HG02588 (cell line): ENCODE data around the gene TXNRD1.
"Not testable (repeated sequence)": the region's sequence is repeated elsewhere in the genome, so short reads cannot be mapped to it uniquely, and the experiment has no call there.

Experiments used
- ATAC-seq: cut with Tn5 transposase; IDR thresholded peaks from one replicate; pipeline ENCODE4 v1.9.1; 2021; ENCODE audit warnings: mild to moderate bottlenecking, moderate library complexity; ENCODE audit not compliant: unreplicated experiment

Gene TXNRD1

DNA sequence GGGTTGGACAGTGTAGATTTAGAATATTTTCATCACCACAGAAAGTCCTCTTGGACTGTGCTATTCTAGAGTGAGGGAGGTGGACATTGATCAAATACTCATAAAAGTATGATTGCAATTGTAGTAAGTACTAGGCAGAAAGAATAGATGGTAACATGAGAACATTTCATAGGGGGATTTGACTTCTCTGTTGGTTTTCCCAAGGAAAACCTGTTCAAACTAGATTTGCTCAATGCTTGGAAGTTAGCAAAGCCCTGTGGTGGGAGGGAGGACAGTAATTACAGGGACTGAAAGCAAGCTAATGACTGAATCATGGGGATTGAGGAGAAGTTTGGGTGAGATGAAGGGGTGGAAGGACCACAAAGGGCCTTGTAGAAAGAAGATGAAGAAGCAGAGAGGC lies 63.6 kb downstream of the TXNRD1 start:
- ATAC-seq = no peak

DNA sequence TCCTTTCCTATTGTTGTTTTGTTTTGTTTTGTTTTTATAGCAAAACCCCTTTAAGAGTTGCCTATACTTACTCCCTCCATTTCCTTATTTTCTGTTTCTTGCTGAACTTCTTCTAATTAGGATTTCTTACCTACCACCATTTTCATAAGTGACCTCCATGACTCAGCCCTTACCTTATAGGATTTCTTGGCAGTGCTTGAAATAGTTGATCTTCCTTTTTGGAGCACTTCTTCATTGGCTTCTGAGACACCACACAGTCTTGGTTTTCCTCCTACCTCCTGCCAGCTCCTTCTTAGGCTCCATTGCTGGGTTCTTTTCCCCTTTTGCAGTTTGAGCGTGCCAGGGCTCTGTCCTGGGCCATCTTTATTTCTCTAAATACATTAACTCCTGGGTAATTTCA lies 64.5 kb downstream of the TXNRD1 start:
- ATAC-seq = no peak

DNA sequence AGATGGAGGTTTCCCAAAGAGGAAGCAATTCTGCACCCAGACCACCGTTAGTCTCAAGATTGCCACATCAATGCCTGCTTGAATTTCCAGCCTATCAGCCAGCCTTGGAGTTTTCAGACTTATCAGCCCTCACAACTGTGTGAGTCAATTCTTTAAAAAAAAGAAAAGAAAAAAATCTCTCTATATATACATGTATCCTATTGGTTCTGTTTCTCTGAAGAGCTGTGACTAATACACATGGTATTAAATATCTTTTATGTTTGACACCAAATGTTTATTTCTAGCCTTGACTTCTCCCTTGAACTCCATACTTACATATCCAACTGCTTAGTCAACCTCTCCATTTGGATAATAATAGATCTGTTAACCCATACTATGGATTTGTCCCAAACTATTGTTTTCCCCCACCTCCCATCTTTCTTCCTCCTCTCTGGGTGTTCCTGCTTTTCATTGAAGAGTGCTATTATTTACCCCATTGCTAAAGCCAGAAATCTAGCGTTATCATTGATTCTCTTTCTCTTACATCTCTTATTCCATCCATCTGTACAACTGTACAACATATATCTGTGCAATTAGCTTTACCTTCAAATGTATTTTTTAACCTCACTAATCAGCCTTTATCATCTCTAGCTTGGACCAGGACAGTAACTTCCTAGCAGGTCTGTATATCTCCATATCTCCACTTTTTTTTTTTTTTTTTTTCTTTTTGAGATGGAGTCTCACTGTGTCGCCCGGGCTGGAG lies 65.3 kb downstream of the TXNRD1 start:
- ATAC-seq = no peak

DNA sequence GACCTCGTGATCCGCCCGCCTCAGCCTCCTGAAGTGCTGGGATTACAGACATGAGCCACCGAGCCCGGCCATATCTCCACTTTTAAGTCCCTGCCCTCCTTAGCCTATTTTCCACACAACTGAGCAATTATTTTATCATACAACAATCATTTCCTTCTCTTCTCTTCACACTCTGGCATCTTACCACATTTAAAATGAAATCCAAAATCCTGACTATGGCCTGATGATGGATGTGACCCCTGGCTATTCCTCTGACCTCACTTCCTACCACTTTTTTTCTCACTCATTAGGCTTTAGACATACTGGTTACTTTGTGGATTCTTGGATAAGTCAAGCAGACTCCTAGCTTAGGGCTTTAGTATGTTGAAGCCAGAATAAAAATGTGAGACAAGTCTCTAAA lies 66.1 kb downstream of the TXNRD1 start:
- no peak for ATAC-seq

DNA sequence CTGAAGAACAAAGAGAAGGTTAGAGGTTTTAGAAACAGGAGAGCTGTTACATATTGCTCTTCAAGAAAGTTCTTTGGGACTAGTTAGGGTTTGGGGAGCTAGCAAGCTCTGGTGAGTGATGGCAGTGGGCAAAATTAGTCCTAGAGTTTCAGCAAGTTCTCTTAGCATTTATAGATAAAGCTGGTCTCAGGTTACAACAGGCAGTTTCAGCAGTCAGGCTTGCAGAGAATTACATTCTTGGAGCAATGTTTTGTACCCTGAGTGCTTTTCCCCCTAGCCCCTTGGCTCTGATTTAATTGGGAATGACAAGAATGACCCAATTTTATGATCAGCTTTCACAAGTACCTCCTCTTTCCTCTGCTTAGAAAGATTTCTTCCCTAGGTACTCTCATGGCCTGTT lies 66.5 kb downstream of the TXNRD1 start:
- no peak for ATAC-seq

DNA sequence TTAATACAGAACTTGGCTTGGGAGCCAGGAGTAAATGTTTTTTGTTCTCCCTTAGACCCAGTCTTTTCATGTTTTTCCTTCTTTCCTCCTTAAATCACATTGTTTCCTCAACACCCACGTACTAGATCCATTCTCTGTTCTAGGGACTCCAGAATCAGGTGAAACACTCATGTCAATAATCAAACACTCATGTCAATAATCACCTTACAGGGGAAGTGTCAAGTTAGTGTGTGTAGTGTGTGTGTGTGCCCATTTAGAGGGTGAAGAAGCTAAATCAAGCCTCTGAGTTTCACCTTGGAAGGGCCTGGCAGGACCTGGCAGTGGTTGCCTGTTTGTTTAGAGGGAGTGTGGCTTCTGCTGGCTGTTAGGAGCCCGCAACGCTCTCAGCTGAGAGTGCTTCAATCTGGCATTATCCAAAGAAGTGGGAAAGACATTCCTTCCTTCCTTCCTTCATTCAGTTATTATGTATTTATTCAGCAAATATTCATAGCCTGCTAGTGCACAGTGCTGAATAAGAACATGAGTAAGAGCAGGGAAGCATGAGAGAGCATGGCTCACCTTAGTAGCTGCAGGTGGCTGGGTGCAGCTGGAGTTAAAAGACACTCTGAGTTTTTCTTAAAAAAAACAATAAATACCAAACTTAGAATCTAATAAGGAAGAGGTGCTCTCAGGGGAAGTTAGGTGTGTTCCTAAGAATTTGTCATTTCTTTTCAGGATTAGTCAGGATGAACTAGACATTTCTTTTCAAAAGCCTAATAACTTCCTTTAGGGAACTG lies 70.3 kb downstream of the TXNRD1 start:
- ATAC-seq = no peak

DNA sequence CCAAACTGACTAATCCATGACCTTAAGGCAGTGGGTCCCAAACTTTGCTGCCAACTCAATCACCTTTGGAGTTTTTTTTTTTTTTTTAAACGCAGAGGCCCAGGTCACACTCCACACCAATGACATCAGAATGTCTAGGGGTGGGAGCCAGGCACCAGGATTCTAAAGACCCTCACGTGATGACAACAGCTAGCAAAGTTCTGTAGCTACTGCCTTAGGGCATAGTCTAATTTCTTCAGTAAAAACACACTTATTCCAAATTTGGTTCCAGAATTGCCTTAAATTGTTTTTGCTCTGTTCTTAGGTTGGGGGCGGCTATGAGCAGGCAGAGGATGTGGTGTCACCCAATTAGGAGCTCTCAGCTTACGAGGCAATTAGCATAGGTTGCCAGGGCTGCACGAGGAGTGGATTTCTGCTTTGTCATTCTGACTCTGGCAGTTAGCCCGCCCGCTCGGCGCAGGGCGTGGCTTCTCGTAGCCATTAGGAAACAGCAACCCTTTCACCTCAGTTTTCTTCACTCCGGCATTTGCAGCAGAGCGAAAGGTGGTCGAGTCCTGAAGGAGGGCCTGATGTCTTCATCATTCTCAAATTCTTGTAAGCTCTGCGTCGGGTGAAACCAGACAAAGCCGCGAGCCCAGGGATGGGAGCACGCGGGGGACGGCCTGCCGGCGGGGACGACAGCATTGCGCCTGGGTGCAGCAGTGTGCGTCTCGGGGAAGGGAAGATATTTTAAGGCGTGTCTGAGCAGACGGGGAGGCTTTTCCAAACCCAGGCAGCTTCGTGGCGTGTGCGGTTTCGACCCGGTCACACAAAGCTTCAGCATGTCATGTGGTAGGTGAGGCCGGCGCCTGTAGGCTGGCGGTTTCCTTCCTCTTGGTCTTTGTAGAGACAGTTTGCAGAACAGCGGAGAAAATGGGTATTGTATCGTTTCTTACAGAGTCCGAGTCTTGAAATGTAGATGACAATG lies 71.2 kb downstream of the TXNRD1 start:
- peak; percentile 91 for ATAC-seq

DNA sequence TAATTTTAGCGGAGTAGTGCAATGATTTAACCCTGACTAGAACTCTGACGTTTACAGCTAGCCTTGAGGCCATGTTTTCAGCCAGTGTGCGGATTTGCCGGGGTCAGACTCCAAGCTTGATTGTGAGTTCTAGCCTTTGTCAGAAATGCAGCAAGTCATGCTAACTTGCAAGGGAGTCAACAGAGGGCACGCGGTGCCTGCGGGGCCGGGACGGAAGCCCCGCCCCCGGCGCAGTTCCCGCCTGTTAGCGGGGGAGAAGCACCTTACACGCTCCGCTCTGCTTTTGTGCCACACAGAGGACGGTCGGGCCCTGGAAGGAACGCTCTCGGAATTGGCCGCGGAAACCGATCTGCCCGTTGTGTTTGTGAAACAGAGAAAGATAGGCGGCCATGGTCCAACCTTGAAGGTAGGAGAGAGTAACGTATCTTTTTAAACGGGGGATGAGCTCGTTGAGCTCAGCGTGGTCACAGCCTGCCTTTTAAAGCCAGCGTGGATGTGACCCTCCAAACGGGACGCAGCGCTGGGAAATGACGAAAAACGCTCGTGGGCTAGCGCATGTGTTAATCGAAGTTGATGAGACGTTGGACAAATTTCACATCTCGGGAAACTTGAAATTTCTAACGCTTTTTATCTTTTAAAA lies 73.2 kb downstream of the TXNRD1 start:
- peak; percentile 47 for ATAC-seq

DNA sequence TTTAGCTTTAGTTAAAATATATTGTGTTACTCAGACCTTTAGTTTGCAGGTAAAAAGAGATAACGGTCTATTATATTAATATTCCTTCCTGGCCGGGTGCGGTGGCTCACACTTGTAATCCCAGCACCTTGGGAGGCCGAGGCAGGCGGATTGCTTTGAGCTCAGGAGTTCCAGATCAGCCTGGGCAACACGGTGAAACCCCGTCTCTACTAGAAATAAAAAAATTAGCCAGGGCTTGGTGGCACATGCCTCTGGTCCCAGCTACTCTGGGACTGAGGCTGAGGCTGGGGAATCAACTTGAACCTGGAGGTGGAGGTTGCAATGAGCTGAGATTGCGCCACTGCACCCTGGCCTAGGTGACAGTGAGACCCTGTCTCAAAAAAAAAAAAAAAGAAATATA lies 74.7 kb downstream of the TXNRD1 start:
- ATAC-seq = no peak

DNA sequence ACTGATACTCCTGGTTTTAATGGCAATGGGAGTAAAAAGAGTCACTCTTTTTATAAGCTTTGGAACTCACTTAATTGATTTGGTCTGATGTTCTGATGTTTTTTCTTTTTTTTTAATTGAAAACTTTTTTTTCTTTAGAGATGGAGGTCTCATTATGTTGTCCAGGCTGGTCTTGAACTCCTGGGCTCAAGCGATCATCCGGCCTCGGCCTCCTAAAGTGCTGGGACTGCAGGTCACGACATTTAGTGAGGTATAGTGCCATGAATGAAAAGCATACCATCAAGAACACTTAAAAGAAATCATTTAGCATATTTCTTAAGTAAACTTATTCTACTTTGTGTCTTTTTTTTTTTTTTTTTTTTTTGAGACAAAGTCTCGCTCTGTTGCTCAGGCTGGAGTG lies 75.3 kb downstream of the TXNRD1 start:
- no peak for ATAC-seq

DNA sequence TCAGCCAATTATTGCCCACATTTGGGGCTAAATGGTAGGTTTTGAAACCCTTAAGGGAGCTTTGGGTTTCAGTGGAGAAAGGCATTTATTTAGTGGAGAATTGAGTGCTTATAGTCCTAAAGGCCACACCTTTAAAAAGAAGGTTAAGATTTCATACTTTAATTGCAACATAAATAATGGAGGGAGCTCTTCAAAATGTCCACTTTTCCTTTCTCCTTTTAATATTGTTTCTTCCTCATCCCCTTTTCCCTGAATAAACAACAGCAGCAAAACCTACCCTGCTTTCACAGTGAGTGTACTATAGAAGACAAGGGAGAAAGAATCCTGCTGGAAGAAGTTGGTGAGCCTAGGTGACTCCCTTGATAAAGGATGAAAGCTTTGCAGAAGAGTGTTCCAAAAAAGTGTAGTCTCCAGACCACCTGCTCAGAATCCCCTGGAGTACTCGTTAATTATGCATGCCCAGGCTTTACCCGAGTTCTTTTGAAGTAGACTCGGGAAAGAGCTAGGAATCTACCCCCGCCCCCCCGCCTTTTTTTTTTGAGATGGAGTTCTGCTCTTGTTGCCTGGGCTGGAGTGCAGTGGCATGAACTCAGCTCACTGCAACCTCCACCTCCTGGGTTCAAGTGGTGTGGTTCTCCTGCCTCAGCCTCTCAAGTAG lies 76.4 kb downstream of the TXNRD1 start:
- ATAC-seq = no peak

DNA sequence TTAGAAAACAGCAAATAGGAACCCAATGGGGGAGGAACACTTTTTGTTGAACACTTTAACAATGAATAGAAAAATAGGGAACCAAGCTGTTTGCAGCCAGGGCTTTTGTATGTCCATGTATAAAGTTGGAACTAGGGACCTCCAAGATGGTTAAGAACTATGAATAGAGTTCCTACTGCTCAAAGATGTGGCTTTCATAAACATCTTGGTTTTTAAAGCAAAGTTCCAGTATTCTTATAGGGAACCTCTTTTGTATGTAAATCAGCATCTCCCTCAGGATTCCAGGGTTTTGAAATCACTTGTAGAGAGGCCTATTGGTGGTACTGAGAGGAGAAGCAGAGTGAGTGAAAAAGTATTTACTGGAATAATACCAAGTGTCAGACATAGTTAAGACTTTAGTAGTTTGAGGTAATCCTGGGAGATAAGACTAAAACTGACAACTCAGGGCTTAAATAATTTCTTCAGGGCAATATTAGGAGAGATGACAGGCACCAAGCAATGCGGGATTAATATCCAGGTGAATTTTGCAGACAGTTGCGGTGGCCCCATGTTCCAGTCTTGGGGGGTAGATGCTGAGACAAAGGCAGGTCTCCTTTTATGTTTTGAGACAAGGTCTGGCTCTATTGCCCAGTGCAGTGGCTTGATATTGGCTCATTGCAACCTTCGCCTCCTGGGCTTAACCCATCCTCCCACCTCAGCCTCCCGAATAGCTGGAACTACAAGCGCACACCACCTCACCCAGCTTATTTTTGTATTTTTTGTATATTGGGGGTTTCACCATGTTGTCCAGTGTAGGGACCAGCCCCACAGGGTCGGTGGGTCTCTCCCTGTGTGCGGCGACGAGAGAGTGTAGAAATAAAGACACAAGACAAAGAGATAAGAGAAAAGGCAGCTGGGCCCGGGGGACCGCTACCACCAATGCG lies 77.6 kb downstream of the TXNRD1 start:
- no peak for ATAC-seq

DNA sequence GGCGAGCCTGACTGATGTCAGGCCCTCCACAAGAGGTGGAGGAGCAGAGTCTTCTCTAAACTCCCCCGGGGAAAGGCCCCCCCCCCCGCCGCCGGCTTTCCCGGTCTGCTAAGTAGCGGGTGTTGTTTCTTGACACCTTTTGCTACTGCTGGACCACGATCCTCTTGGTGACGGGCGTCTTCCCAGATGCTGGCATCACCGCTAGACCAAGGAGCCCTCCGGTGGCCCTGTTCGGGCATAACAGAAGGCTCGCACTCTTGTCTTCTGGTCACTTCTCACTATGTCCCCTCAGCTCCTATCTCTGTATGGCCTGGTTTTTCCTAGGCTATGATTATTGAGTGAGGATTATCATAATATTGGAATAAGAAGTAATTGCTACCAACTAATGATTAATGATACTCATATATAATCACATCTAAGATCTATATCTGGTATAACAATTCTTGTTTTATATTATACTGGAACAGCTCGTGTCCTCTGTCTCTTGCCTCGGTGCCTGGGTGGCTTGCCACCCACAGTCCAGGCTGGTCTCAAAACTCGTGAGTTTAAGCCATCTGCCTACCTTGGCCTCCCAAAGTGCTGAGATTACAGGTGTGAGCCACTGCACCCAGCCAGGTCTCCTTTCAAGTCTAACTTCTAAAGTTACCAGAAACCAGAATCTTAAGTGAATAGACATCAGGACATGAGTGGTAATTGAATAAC lies 78.7 kb downstream of the TXNRD1 start:
- not testable (repeated sequence) for ATAC-seq

DNA sequence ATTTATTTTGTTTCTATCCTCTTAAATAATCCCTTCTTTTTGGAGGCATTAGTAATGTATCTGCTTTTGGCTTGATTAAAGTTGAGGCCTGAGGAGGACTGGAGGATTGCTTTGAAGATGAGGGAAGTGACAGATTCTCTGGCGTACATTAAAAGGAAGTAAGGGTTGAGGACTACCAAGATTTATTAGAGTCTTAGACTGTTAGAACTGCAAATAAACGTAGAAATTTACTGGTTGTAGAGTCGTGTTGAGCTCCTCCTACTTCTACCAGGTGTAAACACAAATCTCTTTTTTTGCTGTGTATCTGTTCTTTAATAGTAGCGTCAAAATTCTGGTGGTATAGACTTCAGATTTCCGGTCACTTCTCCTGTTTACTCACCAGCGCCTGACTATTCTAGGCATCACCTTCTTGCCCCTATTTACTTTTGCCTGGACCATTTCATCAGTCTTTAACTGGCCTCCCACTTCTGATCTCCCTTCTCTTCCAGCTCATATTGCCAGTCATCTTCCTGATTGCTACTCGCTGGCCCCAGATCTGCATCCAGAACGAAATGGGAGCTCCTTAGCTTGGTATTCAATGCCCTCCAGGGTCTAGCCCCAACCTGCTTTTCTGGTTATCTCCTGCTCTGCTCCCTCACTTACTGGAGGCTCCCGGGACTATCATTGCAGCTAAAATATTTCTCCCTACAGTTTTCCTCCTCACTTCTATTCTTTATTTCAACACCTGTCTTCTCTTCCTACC lies 79.5 kb downstream of the TXNRD1 start:
- no peak for ATAC-seq

DNA sequence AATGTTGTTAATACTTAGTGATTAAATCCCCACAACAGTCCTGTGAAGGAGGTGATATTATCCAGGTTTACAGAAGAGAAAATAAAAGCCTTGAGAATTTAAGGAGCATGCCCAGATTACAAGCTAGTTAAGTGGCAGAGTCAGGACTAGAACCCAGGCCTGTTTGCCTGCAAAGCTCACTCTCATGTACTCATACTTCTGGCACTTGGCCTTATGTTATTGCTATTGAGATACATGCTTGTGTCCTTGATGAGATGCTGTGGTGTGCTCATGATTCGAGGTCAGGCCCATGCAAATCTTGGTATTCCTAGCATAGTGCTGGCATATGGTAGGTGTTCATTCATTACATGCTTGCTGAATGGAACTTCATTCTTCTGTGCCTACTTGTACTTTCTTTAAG lies 80.4 kb downstream of the TXNRD1 start:
- no peak for ATAC-seq

DNA sequence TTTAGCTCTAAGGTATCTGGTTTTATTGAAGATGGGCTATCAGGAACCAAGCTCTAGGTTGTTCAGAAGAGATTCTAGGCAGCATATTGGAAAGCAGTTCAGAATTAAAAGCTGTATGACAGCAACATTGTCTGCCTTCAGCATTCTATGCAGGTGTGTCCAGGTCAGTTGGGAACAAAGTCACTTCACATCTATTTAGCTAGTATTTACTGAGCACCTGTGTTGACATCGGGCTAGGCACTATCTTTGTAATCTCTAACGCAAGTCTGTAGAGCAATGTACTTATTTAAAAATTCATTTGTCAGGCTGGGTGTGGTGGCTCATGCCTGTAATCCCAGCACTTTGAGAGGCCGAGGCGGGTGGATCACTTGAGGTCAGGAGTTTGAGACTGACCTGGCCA lies 81.1 kb downstream of the TXNRD1 start:
- ATAC-seq = no peak

DNA sequence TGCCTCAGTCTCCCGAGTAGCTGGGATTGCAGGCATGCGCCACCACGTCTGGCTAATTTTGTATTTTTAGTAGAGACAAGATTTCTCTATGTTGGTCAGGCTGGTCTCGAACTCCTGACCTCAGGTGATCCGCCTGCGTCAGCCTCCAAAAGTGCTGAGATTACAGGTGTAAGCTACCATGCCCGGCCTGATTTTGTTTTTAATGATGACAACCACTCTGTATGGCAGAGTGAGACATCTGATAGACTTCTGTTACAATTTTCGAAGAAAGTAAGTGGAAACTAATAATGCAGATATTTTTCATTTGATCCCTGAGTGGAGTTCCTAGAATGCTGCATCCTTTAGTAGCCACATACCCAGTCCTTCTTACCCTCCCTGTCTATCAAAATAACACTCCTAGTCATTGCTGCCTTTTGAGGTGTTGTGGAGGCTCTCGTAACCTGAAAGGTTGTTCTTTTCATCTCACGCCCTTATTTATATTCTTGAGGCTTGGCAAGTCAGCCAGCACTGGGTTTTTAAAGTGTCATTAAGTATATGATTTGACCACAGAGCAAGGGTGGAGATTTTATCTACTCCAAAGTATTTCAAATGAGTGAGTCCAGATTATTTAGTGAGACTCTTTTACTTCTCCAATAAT lies 82.0 kb downstream of the TXNRD1 start:
- ATAC-seq = no peak
